ENCODE data around the gene SPATA31A3.
"Not testable (repeated sequence)": the region's sequence is repeated elsewhere in the genome, so short reads cannot be mapped to it uniquely, and the experiment has no call there.

Gene SPATA31A3

DNA sequence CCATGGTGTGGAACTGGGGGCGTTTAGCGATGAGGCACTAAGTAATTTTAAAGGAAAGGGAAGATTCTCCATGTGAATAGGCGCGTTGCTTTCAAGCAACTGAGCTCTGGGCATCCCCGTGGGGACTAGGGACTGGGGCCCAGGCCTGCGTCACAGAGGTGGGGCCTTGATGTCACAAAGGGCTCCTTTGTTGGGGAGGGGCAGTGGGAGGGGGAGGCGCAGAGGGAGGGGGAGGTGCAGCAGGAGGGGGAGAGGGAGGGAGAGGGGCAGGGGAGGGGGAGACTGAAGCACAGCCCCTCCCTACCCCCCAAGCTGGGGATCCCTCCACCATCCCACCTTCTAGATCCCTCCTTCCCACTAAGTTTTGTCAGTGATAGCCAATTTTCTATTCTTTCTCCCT is at the start of gene SPATA31A3:
Gene SPATA31A3, minus strand, starts transcription at position 101 of the 400 bp plus-strand sequence. Its CDS starts 29 bp downstream, at position 72.
- DNase-seq (ENCODE audit: low read depth in 2 of 2) = not testable (repeated sequence)

- not testable (repeated sequence) for DNase-seq (ENCODE audit: low read depth in 2 of 2)
Observed at GRCh38 chr9:66952576-66952975, 39.8 kb downstream of the SPATA31A3 start.

- DNase-seq (ENCODE audit: low read depth in 2 of 2) = not testable (repeated sequence)
Observed at GRCh38 chr9:66942400-66943155, 49.8 kb downstream of the SPATA31A3 start.

GRCh38 chr9:66939878-66940830 is 52.2 kb downstream of the SPATA31A3 start:
- DNase-seq (ENCODE audit: low read depth in 2 of 2) = not testable (repeated sequence)

- DNase-seq (ENCODE audit: low read depth in 2 of 2) = not testable (repeated sequence)
Observed at GRCh38 chr9:66938322-66938721, 54.0 kb downstream of the SPATA31A3 start.

DNA sequence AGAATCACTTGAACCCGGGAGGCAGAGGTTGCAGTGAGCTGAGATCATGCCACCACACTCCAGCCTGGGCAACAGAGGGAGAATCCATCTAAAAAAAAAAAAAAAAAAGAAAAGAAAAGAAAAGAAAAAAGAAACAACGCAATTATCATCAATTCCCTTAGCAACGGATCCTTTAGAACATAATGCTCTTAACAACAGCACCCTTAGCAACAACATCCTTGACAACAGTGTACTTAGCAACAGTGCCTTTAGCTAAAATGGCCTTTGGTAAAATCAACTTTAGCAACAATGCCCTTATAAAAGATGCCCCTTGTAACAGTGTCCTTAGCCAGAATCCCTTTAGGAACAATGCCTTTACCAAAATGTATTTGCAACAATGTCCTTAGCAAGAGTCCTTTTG is 54.7 kb downstream of the SPATA31A3 start:
- not testable (repeated sequence) for DNase-seq (ENCODE audit: low read depth in 2 of 2)

All from fibroblast of skin of left quadriceps (primary cell).